Spleen (tissue), 7 donors: ENCODE measurements around the gene NCOA1.

Experiments used
- POLR2A ChIP-seq, 3 donors: fragments of 450-650 bp; IDR thresholded peaks; one replicate each; pipeline ENCODE4 v1.5.1; 2017; ENCODE audit warnings: antibody characterized with exemption in 3 of 3, mild to moderate bottlenecking in 1 of 3
- POLR2AphosphoS5 ChIP-seq, 3 donors: sonication (generic); formaldehyde crosslinking; IDR thresholded peaks; one replicate each; pipeline ENCODE4 v1.5.1; 2017; ENCODE audit warnings: antibody characterized with exemption in 3 of 3
- TF ChIP-seq, protein P1 (sequence below), 11 experiments: fragments of 200-600 bp in 7 of 11; fragments of 450-650 bp in 4 of 11; sonication (generic) in 4 of 11; IDR thresholded peaks in 8 of 11; conservative IDR thresholded peaks in 3 of 11; 1 replicate in 7 of 11; 2 replicates in 4 of 11; pipeline versions ENCODE4 v1.4.0 to v1.8.0; 2016 to 2021; ENCODE audit warnings: antibody characterized with exemption in 11 of 11, inconsistent platforms in 4 of 11, mild to moderate bottlenecking in 1 of 11
- donor health status: DM: no; HTN: no; CAD: no; lungs with moderate emphysema.
- donor health status: DM: no; HTN: no; CAD: no.
- donor health status: DM: no; HTN: no; CAD: no.

DNA sequence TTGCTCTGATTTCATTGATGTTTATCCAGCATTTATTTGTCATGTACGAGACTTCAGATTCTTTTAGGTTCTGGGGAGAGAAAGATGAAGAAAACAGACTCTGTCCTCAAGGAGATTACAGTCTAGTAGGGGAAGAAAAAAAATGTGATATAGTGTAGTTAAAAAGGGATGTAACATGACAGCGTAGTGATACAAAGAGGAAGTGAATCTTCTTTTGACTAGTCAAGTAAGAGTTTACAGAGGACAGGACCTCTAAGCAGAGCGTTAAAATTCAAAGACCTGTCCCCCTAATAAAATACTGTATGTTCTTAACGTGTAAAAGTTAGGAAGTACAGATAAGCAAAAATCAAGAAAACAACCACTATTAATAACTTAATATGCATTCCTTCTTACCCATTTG, 47.7 kb downstream of the NCOA1 start:
- TF ChIP-seq POLR2A (IDR thresholded peaks at IDR 0.05) (no peak), POLR2AphosphoS5 (IDR thresholded peaks at IDR 0.05) (no peak)
- TF ChIP-seq, protein P1, sequence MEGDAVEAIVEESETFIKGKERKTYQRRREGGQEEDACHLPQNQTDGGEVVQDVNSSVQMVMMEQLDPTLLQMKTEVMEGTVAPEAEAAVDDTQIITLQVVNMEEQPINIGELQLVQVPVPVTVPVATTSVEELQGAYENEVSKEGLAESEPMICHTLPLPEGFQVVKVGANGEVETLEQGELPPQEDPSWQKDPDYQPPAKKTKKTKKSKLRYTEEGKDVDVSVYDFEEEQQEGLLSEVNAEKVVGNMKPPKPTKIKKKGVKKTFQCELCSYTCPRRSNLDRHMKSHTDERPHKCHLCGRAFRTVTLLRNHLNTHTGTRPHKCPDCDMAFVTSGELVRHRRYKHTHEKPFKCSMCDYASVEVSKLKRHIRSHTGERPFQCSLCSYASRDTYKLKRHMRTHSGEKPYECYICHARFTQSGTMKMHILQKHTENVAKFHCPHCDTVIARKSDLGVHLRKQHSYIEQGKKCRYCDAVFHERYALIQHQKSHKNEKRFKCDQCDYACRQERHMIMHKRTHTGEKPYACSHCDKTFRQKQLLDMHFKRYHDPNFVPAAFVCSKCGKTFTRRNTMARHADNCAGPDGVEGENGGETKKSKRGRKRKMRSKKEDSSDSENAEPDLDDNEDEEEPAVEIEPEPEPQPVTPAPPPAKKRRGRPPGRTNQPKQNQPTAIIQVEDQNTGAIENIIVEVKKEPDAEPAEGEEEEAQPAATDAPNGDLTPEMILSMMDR (IDR thresholded peaks at IDR 0.05 in 8 of 11, conservative IDR thresholded peaks at IDR 0.05 in 3 of 11), result no peak
